HG02943 (cell line): ENCODE measurements around the gene MED15.
"Not testable (repeated sequence)": the region's sequence is repeated elsewhere in the genome, so short reads cannot be mapped to it uniquely, and the experiment has no call there.

Experiments used
- ATAC-seq: cut with Tn5 transposase; IDR thresholded peaks from one replicate; pipeline ENCODE4 v1.9.1; 2021; ENCODE audit warnings: mild to moderate bottlenecking, low read depth, moderate library complexity; ENCODE audit not compliant: unreplicated experiment

Gene MED15

DNA sequence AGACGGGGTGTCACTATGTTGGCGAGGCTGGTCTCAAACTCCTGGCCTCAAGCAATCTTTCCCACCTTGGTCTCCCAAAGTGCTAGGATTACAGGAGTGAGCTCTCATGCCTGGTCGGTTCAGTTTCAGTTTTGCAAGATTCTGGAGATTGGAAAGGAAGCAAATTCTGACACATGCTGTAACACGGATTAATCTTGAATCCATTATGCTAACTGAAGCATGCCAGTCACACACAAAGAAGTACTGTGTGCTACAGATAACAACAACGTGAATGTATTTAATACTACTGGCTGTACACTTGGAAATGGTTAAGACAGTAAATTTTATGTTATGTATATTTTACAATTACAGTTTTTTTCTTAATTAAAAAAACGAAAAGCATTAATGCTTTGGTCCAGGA lies 107.6 kb downstream of the MED15 start:
- no peak for ATAC-seq

DNA sequence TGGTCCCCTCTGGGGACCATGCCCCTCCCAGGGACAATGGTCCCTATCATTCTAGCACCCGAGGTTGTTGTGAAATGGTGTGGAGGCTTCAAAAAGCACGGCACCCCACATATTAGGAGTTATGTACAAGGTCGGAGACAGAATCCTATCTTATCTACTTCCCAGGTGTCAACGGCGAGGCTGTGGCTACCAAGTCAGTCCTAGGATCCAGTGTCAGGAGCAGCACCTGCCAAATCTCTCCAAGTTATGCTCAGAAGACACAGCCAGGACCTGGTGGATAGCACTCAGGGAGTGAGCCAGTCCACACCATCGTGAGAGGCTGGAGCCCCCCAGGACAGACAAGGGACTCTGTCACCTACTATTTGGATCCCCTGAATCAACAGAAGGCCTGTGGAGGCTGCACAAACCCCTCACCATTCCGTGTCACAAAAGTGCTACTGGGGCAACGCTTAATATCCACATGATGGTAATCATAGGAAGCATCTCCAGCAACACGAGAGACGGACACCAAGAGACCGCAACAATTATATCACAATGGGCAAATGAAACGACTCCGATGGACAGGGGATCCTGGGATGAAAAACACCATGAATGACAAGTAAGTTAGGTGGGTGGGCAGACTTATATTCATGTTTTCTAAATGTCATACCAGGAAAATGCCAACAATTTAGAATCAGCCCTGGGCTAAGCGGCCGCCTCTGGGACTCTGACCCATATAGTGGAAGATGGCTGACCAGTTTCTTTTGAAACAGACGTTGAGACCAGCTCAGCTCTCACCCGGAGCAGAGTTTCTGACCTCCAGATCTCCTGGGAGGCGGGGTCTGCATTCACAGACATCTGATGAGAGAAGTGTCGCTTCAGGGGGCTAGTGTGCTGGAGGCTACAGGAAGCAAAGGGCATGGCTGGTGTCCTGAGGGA lies 108.4 kb downstream of the MED15 start:
- ATAC-seq = no peak

DNA sequence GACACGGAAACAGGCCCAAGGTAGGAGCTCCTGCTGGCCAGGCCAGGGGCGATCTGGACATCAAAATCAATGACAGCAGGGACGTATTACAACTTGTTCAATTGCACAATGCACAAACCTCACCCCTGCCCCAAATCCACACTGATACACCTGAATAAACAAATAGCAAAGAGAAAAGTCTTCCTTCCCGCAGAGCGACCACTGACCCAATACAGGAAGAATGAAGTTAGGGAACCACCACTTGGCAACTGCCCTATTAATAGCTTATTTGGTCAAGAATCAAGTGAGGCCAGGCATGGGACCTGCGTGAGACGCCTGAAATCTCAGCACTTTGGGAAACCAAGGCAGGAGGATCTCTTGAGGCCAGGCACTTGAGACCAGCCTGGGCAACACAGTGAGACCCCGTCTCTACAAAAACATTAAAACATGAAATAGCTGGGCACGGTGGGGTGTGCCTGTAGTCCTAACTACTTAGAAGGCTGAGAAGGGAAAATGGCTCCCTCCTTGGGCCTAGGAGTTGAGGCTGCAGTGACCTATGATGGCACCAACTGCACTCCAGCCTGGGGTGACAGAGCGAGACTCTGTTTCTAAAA lies 109.1 kb downstream of the MED15 start:
- ATAC-seq = no peak

DNA sequence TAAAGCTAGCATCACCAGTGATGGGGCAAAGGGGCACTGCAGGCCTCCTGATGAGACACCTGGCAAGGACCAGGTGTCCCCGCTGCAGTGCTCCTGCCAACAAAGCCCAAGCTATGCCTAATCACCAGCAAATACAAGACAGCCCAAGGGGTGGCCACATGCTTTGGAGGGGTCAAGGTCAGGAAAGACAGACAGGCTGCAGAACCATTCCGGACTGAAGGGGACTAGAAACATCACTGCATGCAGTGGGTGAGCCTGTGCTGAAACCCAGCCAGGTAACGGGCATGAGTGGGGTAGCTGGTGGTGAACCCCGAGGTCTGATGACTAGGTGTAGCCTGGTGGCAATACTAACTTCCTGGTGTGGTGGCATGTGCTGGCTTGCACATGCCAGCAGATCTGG lies 111.1 kb downstream of the MED15 start:
- no peak for ATAC-seq

DNA sequence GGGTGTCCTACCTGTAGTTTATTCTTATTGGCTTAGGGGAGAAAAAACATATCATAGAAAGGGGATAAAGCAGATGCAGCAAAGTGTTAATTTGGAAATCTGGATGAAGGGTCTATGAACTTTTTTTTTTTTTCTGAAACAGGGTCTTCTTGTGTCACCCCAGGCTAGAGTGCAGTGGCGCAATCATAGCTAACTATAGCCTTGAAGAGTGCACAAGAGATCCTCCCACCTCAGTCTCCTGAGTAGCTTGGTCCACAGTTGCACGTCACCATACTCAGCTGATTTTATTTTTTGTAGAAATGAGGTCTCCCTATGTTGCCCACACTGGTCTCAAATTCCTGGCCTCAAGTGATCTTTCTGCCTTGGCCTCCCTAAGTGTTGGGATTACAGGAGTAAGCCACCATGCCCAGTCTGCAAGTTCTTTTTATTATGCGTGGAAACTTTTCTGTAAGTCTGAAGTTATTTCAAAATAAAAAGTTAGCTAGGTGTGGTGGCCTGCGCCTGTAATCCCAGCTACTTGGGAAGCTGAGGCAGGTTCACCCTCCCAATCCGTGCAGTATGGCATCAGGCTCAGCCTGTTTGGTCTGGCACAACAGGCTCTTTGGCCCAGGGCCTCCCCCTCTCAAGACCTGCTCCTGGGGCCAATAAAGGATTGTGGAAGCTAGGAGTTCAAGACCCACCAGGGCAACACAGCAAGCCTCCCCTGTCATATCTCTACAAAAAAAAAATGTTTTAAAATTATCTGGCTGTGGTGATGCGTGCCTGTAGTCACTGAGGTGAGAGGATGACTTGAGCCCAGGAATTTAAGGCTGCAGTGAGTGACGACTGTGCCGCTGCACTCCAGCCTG lies 111.9 kb downstream of the MED15 start:
- no peak for ATAC-seq

DNA sequence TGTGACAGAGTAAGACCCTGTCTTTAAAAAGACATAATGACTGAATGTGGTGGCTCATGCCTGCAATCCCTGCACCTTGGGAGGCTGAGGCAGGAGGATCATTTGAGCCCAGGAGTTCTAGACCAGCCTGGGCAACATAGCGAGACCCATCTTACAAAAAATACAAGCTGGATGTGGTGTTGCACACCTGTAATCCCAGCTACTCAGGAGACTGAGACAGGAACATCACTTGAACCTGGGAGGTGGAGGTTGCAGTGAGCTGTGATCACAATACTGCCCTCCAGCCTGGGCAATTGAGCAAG lies 112.4 kb downstream of the MED15 start:
- not testable (repeated sequence) for ATAC-seq

DNA sequence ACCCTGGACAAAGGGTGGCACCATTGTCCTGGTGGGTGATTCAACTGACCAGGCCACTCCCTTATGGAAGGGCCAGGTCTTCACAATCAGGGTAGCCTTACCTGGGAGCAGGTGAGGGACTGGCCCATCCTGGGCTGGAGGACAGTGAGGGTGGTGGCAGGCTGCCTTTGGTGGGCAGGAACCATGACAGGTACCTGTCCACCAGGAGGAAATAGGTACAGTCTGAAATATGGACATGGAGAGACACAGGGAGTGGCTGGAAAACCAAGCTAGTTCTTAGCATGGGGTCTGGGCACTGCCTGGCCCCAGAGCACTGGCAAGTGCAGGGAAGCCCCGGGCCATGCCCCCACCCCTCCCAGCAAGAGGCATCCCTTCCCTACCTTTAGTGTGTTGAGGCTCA lies 113.8 kb downstream of the MED15 start:
- no peak for ATAC-seq

DNA sequence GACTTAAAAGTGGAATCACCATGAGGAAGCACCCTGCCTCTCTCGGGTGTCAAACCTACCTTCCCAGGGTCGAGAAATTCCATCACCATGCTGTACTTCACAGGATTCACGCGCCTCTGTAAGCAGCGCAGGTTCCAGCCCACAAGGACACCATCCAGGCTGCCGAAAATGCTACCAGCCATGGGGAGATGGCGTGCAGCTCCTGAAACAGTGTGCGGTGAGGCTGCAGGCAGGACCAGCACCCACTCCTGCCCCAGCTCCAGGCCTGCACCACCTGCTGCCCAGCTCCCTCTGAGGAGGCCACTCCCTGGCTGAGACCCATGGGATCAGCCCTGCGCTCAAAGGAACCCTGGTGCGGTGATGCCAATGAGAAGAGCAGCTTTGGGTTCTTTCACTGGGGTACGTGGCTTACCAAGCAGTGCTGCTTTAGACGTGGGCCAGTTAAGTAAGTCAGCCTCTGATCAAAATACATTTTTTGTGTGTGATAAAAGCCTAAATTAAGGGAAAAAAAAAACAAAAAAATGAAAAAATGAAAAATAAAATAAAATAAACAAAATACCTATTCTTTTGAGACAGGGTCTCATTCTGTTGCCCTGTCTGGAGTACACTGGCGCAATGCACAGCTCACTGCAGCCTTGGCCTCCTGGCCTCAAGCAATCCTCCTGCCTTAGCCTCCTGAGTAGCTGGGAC lies 115.4 kb downstream of the MED15 start:
- no peak for ATAC-seq

DNA sequence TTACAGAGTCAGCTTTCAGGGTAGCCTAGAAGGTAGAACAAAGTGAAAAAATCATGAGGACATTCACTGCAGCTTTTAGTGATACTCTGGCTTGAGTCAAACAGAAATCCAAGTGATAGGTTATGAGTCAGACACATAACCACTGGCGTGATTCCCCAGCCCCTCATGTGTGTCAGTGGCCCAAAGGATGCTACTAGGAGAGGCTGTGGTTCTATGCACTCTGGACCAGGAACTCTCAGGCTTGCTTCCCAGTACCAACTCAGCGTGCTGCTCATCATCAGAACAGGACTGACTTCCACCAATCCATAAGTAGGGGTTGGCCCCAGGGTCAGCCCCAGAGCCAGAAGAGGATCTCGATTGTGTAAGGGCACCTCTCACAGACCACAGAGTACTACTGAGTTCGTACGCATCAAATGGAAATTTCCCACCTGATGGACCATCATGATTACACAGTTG lies 116.8 kb downstream of the MED15 start:
- no peak for ATAC-seq

DNA sequence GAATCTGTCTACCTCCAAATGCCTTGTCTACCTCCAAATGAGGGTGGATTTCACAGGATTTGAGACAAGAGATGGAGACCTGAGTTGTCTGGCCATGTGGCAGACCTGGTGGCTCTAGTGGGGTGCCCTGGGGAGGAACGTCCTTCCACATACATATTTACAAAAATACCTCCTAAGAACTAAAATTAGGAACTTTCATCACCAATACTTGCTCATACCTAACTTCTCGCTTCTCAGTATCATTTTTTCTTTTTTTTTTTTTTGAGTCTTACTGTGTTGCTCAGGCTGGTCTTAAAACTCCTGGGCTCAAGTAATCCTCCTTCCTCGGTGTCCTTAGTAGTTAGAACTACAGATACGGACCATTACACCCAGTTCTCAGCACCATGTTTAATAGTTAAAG lies 117.9 kb downstream of the MED15 start:
- ATAC-seq = no peak

DNA sequence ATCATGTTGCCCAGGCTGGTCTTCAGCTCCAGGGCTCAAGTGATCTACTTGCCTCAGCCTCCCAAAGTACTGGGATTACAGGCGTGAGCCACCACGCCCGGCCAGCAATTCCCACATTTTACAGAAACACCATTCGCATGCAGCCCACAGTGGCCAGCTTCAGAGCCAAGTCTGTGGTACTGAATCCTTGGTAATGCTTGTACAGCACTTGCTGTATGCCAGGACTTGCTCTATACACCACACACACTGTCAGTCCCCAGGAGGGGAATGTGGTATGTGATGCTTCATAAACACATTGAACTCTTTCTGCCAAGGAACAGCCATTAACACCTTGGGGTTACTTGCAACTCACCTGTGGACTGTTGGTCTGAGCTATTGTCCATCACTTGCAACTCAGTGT lies 119.4 kb downstream of the MED15 start:
- no peak for ATAC-seq

DNA sequence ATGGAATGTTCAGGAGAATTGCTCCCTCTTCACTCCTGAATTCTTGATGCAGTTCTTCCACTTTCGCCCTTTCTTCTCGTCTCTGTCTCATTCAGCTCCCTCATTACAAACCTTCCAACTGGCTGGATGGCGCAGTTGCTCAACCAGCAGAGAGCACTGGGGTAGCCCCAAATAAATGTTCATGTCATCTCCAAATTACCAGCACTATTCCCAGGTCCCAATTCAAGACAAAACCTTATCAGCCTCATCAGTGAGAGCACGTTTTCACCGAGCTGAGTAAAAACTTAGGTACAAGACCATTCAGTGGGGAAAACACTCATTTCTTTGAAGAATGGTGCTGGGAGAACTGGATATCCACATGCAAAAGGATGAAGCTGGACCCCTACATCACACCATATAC lies 120.0 kb downstream of the MED15 start:
- ATAC-seq = no peak

DNA sequence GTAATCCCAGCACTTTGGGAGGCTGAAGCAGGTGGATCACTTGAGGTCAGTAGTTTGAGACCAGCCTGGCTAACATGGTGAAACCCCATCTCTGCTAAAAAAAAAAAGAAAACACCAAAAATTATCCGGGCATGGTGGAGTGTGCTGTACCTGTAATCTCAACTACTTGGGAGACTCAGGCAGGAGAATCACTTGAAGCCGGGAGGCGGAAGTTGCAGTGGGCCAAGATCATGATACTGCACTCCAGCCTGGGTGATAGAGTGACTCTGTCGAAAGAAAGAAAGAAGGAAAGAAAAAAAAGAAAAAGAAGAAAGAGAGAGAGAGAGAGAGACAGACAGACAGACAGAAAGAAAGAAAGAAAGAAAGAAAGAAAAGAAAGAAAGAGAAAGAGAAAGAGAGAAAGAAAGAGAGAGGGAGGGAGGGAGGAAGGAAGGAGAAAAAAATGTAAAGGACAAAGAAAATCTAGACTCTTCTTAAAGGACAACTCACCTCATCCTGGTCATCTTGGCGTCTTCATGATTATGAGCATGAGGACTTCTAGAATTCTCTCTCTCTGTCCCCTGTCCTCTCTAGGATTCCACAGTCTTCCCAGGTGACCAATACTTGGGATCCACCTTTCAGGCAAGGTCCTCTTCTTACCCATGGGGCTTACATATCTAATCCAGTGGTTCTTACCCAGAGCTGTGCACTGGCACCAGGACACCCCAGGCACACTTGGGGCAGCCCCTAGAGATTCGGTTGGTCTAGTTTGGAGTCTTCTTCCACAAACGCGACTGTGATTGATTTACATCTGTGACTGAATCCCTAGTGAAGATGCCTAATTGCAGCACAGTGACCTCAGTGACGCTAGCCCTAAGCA lies 120.9 kb downstream of the MED15 start:
- ATAC-seq = no peak

DNA sequence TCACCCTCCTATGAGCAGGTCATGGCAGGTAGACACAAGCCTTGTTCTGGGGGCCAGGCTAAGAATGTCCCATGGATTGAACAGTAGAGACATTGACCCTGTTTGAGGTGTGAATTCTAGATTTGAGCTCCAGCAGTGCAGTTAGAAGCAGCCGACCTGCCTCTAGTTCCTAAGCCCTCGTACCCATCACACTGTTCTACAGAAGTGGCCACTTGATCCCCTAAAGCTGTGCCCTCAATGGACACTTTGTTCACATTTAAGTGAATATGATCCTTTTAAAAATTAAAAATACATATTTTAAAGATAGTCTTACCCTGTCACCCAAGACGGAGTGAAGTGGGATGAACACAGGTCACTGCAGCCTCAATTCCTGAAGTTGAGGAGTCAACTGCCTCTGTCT lies 122.0 kb downstream of the MED15 start:
- no peak for ATAC-seq

DNA sequence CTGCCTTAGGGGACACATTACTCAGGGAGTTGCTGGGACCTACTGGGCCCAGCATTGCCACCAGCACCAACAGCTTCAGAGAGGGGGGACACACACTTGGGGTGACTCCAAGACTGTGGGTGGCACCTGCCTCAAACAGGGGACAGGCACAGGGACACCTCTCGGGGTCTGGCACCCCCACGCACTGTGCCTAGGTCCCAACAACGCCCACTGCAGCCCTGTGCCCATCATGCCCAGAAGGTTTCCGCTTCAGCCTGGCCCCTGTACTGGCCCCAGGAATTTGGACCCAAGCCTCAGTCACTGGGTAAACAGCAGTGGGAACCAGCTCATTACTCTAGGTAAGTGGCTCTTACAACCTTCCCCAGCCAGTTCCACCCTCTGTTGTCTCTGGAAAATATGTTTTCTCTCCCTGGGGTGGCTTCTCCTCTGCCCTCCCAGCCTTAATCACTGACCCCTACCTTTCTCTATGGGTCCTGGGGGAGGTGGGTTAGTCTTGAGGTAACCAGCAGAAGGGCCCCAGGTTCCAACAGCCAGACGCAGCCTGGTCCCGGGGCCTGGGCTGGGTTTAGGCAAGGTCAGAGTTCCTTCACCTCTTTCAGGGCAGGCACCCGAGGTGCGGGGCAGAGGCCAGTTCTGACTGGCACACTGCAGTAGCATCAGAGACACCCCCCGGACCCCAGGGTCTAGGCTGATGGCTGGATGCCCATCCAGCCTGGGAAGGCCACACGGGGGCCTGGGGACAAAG lies 123.6 kb downstream of the MED15 start:
- ATAC-seq = no peak

DNA sequence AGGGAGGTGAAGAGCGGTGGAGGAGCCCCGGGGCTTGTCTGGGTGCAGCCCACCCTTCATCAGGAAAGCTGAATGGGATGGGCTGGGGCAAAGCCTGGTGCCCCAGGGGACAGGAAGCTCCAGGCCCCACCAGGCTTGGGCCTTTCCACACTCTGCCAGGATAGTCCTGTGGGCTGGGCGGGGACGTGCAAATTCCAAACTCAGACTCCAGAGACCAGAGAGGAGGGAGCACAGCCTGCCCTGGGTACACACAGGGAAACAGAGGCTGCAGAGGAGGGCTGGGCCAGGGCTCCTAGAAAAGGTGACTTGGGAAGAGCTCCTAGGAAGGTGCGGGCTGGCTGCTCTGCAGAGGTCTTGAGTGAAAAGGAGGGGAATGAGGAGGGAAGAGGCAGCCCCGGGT lies 124.7 kb downstream of the MED15 start:
- no peak for ATAC-seq

DNA sequence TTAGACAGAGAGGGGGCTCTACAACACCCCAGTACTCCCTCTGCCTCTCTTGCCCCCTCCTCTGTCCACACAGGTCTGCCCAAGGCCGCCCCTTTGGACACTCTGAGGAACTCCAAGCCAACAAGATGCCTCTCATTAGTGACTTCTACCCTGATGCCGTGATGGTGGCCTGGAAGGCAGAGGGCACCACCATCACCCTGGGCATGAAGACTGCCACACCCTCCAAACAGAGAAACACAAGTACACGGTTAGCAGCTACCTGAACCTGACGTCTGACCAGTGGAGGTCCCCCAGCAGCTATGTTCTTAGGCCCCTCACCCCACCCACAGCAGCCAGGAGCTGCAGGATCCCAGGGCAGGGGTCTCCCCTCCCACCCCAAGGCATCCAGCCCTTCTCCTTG lies 125.1 kb downstream of the MED15 start:
- no peak for ATAC-seq

DNA sequence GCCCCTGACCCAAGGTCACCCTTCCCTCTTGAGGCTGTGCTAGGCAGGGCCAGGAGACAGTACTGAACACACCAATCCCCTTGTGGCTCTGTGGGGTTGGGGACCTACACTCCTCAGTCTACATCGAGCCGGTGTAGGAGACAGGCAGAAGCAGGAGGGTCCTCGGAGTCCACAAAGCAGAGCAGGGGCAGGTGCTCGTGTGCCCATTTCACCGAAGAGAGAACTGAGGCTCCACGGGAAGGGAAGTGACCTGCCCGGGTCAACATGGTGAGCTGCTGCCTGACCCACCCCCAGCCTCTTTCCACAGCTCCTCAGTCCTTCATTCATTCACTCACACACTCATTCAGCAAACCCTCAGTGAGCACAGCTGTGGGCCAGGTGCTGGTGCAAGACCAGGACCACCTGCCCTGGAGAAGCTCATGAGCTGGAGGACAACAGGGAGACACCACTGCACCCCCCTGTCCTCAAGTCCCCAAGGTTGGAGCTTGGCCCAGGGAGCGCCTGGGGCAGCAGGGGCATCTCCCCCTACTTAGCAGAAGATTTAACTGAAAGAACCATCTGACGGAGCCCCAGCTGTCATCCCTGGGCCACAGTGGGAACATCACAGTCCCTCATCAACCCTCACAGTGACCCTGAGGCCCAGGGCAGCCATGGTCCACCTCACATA lies 127.3 kb downstream of the MED15 start:
- no peak for ATAC-seq

DNA sequence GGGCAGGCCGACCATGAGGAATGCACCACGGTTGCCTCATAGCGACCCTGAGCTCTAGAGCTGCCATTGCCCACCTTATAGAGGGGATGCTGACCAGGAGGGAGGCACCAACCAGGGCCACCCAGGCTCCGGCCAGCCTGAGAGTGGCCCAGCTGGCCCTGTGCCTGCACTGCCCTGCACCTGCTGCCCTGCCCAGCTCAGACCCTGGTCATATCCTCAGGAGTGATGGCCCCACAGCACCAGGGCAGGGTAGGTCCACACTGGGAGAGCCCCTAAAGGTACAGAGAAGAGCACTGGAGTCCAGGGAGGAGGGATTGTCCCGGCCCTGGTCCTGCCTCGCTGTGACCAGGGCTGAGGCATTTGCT lies 127.8 kb downstream of the MED15 start:
- no peak for ATAC-seq
